Measurements from ENCODE around the gene PTPN2. TPM values are rescaled to one million over a fixed set of nuclear protein-coding genes. Genes with fewer than 3 reads are reported as not detected.

Gene PTPN2
- total and polyA plus RNA-seq, 2 experiments from 2014 or later, result 49.9 to 65.5 TPM

DNA sequence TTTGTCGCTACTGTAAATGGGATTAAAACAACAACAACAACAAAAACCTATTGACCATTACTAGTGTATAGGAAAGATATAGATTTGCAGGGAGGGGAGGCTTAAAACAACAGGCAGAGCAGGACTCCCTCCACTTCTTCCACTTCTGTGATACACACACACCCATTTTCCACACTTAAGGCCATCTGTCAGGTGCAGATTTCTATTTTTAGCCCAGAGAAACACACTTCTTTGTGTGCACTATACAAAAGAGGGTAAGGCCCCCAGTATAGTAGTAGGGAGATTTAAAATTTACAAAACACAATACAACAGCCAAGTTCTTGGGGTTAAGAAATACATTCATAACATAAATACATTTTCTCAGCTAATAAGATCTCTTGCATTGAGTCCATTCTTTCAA, 22.4 kb downstream of the PTPN2 start:
- Mint-ChIP-seq H3K36me3 (ENCODE audit: low read depth) (peaks cover 5% of the 10 kb centered on the region; the same call in 2 of the 3 replicates), H3K27me3 (ENCODE audit: insufficient read depth, low read depth, poor library complexity) (peaks cover 5% of the 10 kb centered on the region), H3K4me1 (peaks cover 26% of the 10 kb centered on the region), H3K27ac (peak overlapping the region; percentile 81), H3K9me3 (no peaks in the 10 kb centered on the region), H3K4me3 (no peak overlapping the region)
- Histone ChIP-seq H4K20me1 (replicated peaks; ENCODE audit: insufficient read depth) (peaks cover 9% of the 10 kb centered on the region; the same call in 1 of the 2 replicates), H3K4me2 (peak overlapping the region; percentile 49; the same call in 1 of the 2 replicates), H3K79me2 (replicated peaks; ENCODE audit: insufficient read depth) (peaks cover 90% of the 10 kb centered on the region), H3K27ac (ENCODE audit: low read depth) (peak overlapping the region; percentile 90), H2AFZ (no peak overlapping the region), H3K9me2 (ENCODE audit: insufficient read depth) (no peaks in the 10 kb centered on the region), H3K36me3 (ENCODE audit: insufficient read depth) (no peaks in the 10 kb centered on the region), H3K4me3 (no peak overlapping the region), H3F3A (replicated peaks; ENCODE audit: low read depth) (no peaks in the 10 kb centered on the region), H3K4me1 (ENCODE audit: insufficient read depth) (peaks cover 11% of the 10 kb centered on the region), H3K27me3 (ENCODE audit: insufficient read depth) (no peaks in the 10 kb centered on the region)
- no peak for TF ChIP-seq EZH2 (IDR thresholded peaks at IDR 0.05; ENCODE audit: low read depth, unreplicated experiment)
- no peak for TF ChIP-seq ZNF114 (CRISPR knock-in tag; IDR thresholded peaks at IDR 0.05)
- no peak for TF ChIP-seq POLR2AphosphoS5 (IDR thresholded peaks at IDR 0.05; ENCODE audit: low read depth)
- TF ChIP-seq NANOG (IDR thresholded peaks at IDR 0.05; ENCODE audit: borderline replicate concordance), result no peak
- TF ChIP-seq, protein P1, sequence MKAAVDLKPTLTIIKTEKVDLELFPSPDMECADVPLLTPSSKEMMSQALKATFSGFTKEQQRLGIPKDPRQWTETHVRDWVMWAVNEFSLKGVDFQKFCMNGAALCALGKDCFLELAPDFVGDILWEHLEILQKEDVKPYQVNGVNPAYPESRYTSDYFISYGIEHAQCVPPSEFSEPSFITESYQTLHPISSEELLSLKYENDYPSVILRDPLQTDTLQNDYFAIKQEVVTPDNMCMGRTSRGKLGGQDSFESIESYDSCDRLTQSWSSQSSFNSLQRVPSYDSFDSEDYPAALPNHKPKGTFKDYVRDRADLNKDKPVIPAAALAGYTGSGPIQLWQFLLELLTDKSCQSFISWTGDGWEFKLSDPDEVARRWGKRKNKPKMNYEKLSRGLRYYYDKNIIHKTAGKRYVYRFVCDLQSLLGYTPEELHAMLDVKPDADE (IDR thresholded peaks at IDR 0.05), result no peak
- no peak for TF ChIP-seq CTCF (conservative IDR thresholded peaks at IDR 0.05; ENCODE audit: low read depth in 2 of 2)
- TF ChIP-seq JUNB (IDR thresholded peaks at IDR 0.05; ENCODE audit: unreplicated experiment), result no peak
- no peak for TF ChIP-seq CREB1 (CRISPR knock-in tag; IDR thresholded peaks at IDR 0.05; ENCODE audit: low read depth)
- no peak for TF ChIP-seq ZNF331 (CRISPR knock-in tag; IDR thresholded peaks at IDR 0.05; ENCODE audit: low read depth)
- TF ChIP-seq, protein P2, sequence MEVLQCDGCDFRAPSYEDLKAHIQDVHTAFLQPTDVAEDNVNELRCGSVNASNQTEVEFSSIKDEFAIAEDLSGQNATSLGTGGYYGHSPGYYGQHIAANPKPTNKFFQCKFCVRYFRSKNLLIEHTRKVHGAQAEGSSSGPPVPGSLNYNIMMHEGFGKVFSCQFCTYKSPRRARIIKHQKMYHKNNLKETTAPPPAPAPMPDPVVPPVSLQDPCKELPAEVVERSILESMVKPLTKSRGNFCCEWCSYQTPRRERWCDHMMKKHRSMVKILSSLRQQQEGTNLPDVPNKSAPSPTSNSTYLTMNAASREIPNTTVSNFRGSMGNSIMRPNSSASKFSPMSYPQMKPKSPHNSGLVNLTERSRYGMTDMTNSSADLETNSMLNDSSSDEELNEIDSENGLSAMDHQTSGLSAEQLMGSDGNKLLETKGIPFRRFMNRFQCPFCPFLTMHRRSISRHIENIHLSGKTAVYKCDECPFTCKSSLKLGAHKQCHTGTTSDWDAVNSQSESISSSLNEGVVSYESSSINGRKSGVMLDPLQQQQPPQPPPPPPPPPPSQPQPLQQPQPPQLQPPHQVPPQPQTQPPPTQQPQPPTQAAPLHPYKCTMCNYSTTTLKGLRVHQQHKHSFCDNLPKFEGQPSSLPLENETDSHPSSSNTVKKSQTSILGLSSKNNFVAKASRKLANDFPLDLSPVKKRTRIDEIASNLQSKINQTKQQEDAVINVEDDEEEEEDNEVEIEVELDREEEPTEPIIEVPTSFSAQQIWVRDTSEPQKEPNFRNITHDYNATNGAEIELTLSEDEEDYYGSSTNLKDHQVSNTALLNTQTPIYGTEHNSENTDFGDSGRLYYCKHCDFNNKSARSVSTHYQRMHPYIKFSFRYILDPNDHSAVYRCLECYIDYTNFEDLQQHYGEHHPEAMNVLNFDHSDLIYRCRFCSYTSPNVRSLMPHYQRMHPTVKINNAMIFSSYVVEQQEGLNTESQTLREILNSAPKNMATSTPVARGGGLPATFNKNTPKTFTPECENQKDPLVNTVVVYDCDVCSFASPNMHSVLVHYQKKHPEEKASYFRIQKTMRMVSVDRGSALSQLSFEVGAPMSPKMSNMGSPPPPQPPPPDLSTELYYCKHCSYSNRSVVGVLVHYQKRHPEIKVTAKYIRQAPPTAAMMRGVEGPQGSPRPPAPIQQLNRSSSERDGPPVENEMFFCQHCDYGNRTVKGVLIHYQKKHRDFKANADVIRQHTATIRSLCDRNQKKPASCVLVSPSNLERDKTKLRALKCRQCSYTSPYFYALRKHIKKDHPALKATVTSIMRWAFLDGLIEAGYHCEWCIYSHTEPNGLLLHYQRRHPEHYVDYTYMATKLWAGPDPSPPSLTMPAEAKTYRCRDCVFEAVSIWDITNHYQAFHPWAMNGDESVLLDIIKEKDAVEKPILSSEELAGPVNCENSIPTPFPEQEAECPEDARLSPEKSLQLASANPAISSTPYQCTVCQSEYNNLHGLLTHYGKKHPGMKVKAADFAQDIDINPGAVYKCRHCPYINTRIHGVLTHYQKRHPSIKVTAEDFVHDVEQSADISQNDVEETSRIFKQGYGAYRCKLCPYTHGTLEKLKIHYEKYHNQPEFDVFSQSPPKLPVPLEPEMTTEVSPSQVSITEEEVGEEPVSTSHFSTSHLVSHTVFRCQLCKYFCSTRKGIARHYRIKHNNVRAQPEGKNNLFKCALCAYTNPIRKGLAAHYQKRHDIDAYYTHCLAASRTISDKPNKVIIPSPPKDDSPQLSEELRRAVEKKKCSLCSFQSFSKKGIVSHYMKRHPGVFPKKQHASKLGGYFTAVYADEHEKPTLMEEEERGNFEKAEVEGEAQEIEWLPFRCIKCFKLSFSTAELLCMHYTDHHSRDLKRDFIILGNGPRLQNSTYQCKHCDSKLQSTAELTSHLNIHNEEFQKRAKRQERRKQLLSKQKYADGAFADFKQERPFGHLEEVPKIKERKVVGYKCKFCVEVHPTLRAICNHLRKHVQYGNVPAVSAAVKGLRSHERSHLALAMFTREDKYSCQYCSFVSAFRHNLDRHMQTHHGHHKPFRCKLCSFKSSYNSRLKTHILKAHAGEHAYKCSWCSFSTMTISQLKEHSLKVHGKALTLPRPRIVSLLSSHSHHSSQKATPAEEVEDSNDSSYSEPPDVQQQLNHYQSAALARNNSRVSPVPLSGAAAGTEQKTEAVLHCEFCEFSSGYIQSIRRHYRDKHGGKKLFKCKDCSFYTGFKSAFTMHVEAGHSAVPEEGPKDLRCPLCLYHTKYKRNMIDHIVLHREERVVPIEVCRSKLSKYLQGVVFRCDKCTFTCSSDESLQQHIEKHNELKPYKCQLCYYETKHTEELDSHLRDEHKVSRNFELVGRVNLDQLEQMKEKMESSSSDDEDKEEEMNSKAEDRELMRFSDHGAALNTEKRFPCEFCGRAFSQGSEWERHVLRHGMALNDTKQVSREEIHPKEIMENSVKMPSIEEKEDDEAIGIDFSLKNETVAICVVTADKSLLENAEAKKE (CRISPR knock-in tag; IDR thresholded peaks at IDR 0.05), result no peak
- TF ChIP-seq, protein P3, sequence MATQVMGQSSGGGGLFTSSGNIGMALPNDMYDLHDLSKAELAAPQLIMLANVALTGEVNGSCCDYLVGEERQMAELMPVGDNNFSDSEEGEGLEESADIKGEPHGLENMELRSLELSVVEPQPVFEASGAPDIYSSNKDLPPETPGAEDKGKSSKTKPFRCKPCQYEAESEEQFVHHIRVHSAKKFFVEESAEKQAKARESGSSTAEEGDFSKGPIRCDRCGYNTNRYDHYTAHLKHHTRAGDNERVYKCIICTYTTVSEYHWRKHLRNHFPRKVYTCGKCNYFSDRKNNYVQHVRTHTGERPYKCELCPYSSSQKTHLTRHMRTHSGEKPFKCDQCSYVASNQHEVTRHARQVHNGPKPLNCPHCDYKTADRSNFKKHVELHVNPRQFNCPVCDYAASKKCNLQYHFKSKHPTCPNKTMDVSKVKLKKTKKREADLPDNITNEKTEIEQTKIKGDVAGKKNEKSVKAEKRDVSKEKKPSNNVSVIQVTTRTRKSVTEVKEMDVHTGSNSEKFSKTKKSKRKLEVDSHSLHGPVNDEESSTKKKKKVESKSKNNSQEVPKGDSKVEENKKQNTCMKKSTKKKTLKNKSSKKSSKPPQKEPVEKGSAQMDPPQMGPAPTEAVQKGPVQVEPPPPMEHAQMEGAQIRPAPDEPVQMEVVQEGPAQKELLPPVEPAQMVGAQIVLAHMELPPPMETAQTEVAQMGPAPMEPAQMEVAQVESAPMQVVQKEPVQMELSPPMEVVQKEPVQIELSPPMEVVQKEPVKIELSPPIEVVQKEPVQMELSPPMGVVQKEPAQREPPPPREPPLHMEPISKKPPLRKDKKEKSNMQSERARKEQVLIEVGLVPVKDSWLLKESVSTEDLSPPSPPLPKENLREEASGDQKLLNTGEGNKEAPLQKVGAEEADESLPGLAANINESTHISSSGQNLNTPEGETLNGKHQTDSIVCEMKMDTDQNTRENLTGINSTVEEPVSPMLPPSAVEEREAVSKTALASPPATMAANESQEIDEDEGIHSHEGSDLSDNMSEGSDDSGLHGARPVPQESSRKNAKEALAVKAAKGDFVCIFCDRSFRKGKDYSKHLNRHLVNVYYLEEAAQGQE (IDR thresholded peaks at IDR 0.05; ENCODE audit: unreplicated experiment), result no peak
- TF ChIP-seq EZH2phosphoT487 (IDR thresholded peaks at IDR 0.05; ENCODE audit: unreplicated experiment), result no peak
- TF ChIP-seq STAT1 (IDR thresholded peaks at IDR 0.05; ENCODE audit: unreplicated experiment), result no peak
- no peak for DNase-seq (ENCODE audit: low spot score)
- ATAC-seq, result no peak

Data from GM23338 (cell line).